K562 (cell line): ENCODE data around the gene PLAAT3. TPM values are rescaled to one million over a fixed set of nuclear protein-coding genes. Genes with fewer than 3 reads are reported as not detected.
"Not testable (repeated sequence)": the region's sequence is repeated elsewhere in the genome, so short reads cannot be mapped to it uniquely, and the experiment has no call there.

Experiments
- ATF7 ChIP-seq: fragments of 450-650 bp; IDR thresholded peaks from 2 replicates; pipeline ENCODE4 v1.7.1; 2014; ENCODE audit warnings: mild to moderate bottlenecking, moderate library complexity
- E2F3 ChIP-seq: fragments of 250-450 bp; sonication (Bioruptor Pico); IDR thresholded peaks from 2 replicates; pipeline ENCODE4 v1.4.0; 2020; ENCODE audit warnings: mild to moderate bottlenecking
- ETS2 ChIP-seq: IDR thresholded peaks from 2 replicates; pipeline ENCODE4 v1.6.1; 2016; ENCODE audit warnings: borderline replicate concordance, missing genetic modification characterization, mild to moderate bottlenecking, moderate library complexity, missing compliant biosample characterization; ENCODE audit not compliant: poor library complexity, severe bottlenecking
- HEY1 ChIP-seq: fragments of 250-450 bp; sonication (Bioruptor Pico); IDR thresholded peaks from 2 replicates; pipeline ENCODE4 v1.5.0; 2020; ENCODE audit warnings: mild to moderate bottlenecking, moderate library complexity, borderline replicate concordance
- KLF13 ChIP-seq: fragments of 450-650 bp; IDR thresholded peaks from 2 replicates; pipeline ENCODE4 v1.6.1; 2016; ENCODE audit warnings: missing genetic modification characterization, low read depth, mild to moderate bottlenecking, missing compliant biosample characterization, moderate library complexity, borderline replicate concordance
- LEF1 ChIP-seq: fragments of 450-650 bp; IDR thresholded peaks from 2 replicates; pipeline ENCODE4 v1.6.1; 2016; ENCODE audit warnings: mild to moderate bottlenecking
- MGA ChIP-seq: fragments of 450-650 bp; IDR thresholded peaks from 2 replicates; pipeline ENCODE4 v1.6.1; 2016; ENCODE audit warnings: mild to moderate bottlenecking, moderate library complexity
- SMARCC2 ChIP-seq: fragments of 450-650 bp; IDR thresholded peaks from 2 replicates; pipeline ENCODE4 v1.6.1; 2017; ENCODE audit warnings: antibody characterized with exemption, moderate library complexity, mild to moderate bottlenecking, low read depth
- TEAD4 ChIP-seq, 2 experiments: sonication (generic) in 1 of 2; formaldehyde crosslinking in 1 of 2; IDR thresholded peaks; 2 replicates each; pipeline versions ENCODE4 v1.6.1 to v1.8.0; 2012 to 2022; ENCODE audit warnings: borderline replicate concordance in 1 of 2, inconsistent platforms in 1 of 2, low read length in 1 of 2, mild to moderate bottlenecking in 1 of 2, missing genetic modification reagents in 1 of 2
- ZNF507 ChIP-seq: conservative IDR thresholded peaks from 2 replicates; pipeline ENCODE4 v1.6.1; 2017; ENCODE audit warnings: missing genetic modification characterization, missing compliant biosample characterization
- ZNF644 ChIP-seq: fragments of 200-800 bp; sonication (Bioruptor generic); IDR thresholded peaks from 2 replicates; pipeline ENCODE4 v1.6.1; 2016; ENCODE audit warnings: low read depth, missing genetic modification characterization, missing compliant biosample characterization
- ZNF668 ChIP-seq: fragments of 250-450 bp; sonication (Bioruptor Pico); IDR thresholded peaks from 2 replicates; pipeline ENCODE4 v1.8.0; 2022; ENCODE audit warnings: mild to moderate bottlenecking, inconsistent platforms
- ZNF740 ChIP-seq, 3 experiments: fragments of 200-800 bp in 1 of 3; sonication (Bioruptor generic) in 1 of 3; sonication (generic) in 1 of 3; formaldehyde crosslinking in 1 of 3; IDR thresholded peaks; 2 replicates each; pipeline versions ENCODE4 v1.6.1 to v1.8.0; 2016 to 2022; ENCODE audit warnings: mild to moderate bottlenecking in 2 of 3, missing compliant biosample characterization in 2 of 3, missing genetic modification characterization in 2 of 3, missing genetic modification reagents in 1 of 3
- ZNF830 ChIP-seq: fragments of 250-450 bp; sonication (Bioruptor Pico); IDR thresholded peaks from 2 replicates; pipeline ENCODE4 v1.5.0; 2021; ENCODE audit warnings: mild to moderate bottlenecking
- polyA plus RNA-seq, 8 experiments: library from polyadenylated mRNA; depleted of rRNA in 4 of 8; stranded (reverse) in 5 of 8; unstranded in 3 of 8; fragments of >200 nt; fragmentation: Nextera tagmentation in 2 of 8; fragmentation: Illumina TruSeq in 1 of 8; extraction: Ambion mirVana in 2 of 8; extraction: Trizol in 1 of 8; gene quantifications; 2 replicates each; pipeline versions ENCODE4 v1.2.1 to v1.2.3, GENCODE V29; 2011 to 2014; ENCODE audit warnings: inconsistent platforms in 1 of 8, missing spikeins in 1 of 8
- total RNA-seq, 7 experiments: library from RNA; depleted of rRNA in 6 of 7; stranded (reverse); fragments of >200 nt in 6 of 7; fragmentation: Illumina TruSeq in 2 of 7; extraction: Trizol in 2 of 7; gene quantifications; 2 replicates each; pipeline versions ENCODE4 v1.2.1 to v1.2.3, GENCODE V29; 2011 to 2021; ENCODE audit warnings: low replicate concordance in 1 of 7

Gene PLAAT3
- total and polyA plus RNA-seq, 9 of the 15 experiments (the other 6 are each of a cell fraction or from before 2014, with no cell fraction given) = 0.80 to 2.7 (median 1.4) TPM

- 0 out of 2 replicates have a peak, but pooled peaks have one; percentile 29 for TF ChIP-seq MGA
- TF ChIP-seq HEY1 (CRISPR knock-in tag) = peak; percentile 94
- peak; percentile 94; the same call in 1 of the 2 replicates for TF ChIP-seq ZNF830 (CRISPR knock-in tag)
- peak; percentile 57 for TF ChIP-seq TEAD4 (IDR thresholded peaks at IDR 0.05; ENCODE audit: low read length)
- not testable (repeated sequence) for TF ChIP-seq TEAD4 (CRISPR knock-in tag; IDR thresholded peaks at IDR 0.05; ENCODE audit: borderline replicate concordance); ZNF740 (CRISPR knock-in tag; IDR thresholded peaks at IDR 0.05)
- TF ChIP-seq LEF1 = peak; percentile 92
- TF ChIP-seq ATF7 = peak; percentile 69
- TF ChIP-seq ZNF740 (tag; IDR thresholded peaks at IDR 0.05) = peak in 1 of 2 experiments; percentile 98; a peak in 2 of 4 replicates
- TF ChIP-seq SMARCC2 = peak; percentile 25; the same call in 1 of the 2 replicates
- peak; percentile 81; the same call in 1 of the 2 replicates for TF ChIP-seq ZNF644 (tag)
- TF ChIP-seq ZNF668 = peak; percentile 95
- TF ChIP-seq E2F3 (CRISPR knock-in tag) = peak; percentile 93
- TF ChIP-seq ZNF507 (tag) = peak; percentile 58; the same call in 1 of the 2 replicates
- TF ChIP-seq KLF13 (tag) = peak; percentile 61; the same call in 1 of the 2 replicates
- TF ChIP-seq ETS2 (tag) = peak; percentile 37
These were observed 83.0 kb downstream of the PLAAT3 start (continued) for GRCh38 chr11:63531074-63531792.
